Activated T-cell treated with anti-CD3 and anti-CD28 coated beads, Interleukin-2, amount 50 U/mL, for 72 hours (primary cell): ENCODE results near the gene SP7. TPM values are rescaled to one million over a fixed set of nuclear protein-coding genes. Genes with fewer than 3 reads are reported as not detected.

Experiments
- ATAC-seq, 2 donors: fragments of 150-1000 bp; cut with Tn5 transposase; replicated peaks in 1 of 2; 2 replicates each; pipeline ENCODE4 v1.10.0; 2021; ENCODE audit warnings: moderate library complexity in 2 of 2, mild to moderate bottlenecking in 1 of 2
- DNase-seq, 2 donors: peaks; one replicate each; pipeline ENCODE4 v3.0.0; 2021 to 2022; ENCODE audit warnings: mixed read lengths in 1 of 2
- H3K27ac Mint-ChIP-seq: one replicate; pipeline ENCODE4 v1.8.0; 2022; ENCODE audit warnings: mild to moderate bottlenecking, moderate library complexity, mixed read lengths
- H3K27me3 Mint-ChIP-seq: one replicate; pipeline ENCODE4 v1.8.0; 2022; ENCODE audit warnings: low read depth, mixed read lengths
- H3K36me3 Mint-ChIP-seq, 2 donors: one replicate each; pipeline ENCODE4 v1.8.0; 2022; ENCODE audit warnings: mixed read lengths in 2 of 2, mild to moderate bottlenecking in 1 of 2; ENCODE audit not compliant: insufficient read depth in 2 of 2
- H3K4me1 Mint-ChIP-seq: one replicate; pipeline ENCODE4 v1.8.0; 2022; ENCODE audit warnings: low read depth, mixed read lengths
- H3K4me3 Mint-ChIP-seq, 2 donors: one replicate each; pipeline ENCODE4 v1.8.0; 2022; ENCODE audit warnings: mild to moderate bottlenecking in 2 of 2, mixed read lengths in 2 of 2, moderate library complexity in 2 of 2
- H3K9me3 Mint-ChIP-seq, 2 donors: one replicate each; pipeline ENCODE4 v1.8.0; 2022; ENCODE audit warnings: mixed read lengths in 2 of 2
- total RNA-seq, 2 donors: library from RNA; stranded (reverse); gene quantifications; one replicate each; pipeline ENCODE4 v1.2.3, GENCODE V29; 2022

SP7 gene
- total RNA-seq, 2 donors from 2014 or later = not detected

- peak overlapping the region; percentile 93 to 97 for H3K4me3 Mint-ChIP-seq
- no peak for ATAC-seq
- no peaks in the 10 kb centered on the region for H3K27me3 Mint-ChIP-seq
- H3K36me3 Mint-ChIP-seq = peaks cover 0 to 3% of the 10 kb centered on the region in 2 donors
- no peak overlapping the region for H3K27ac Mint-ChIP-seq
- DNase-seq = peak; percentile 45 to 59
- H3K4me1 Mint-ChIP-seq = peaks cover 36% of the 10 kb centered on the region
- H3K9me3 Mint-ChIP-seq = no peaks in the 10 kb centered on the region
These were observed 10.6 kb downstream of the SP7 start for GRCh38 chr12:53325511-53326061.

GRCh38 chr12:53324779-53325510, 11.2 kb downstream of the SP7 start:
- H3K27me3 Mint-ChIP-seq = no peaks in the 10 kb centered on the region
- H3K4me1 Mint-ChIP-seq = peaks cover 42% of the 10 kb centered on the region
- ATAC-seq (peak; percentile 78 to 79), DNase-seq (peak; percentile 94 to 95)
- peaks cover 2 to 3% of the 10 kb centered on the region in 2 donors for H3K36me3 Mint-ChIP-seq
- no peaks in the 10 kb centered on the region for H3K9me3 Mint-ChIP-seq
- peak overlapping the region; percentile 91 for H3K27ac Mint-ChIP-seq
- H3K4me3 Mint-ChIP-seq = peak overlapping the region; percentile 93 to 97

- ATAC-seq = peak; percentile 29 to 38
- peaks cover 3 to 4% of the 10 kb centered on the region in 2 donors for H3K36me3 Mint-ChIP-seq
- peak; percentile 69 to 73 for DNase-seq
- H3K27ac Mint-ChIP-seq = peak overlapping the region; percentile 91
- H3K4me3 Mint-ChIP-seq = peak overlapping the region; percentile 93 to 97
- peaks cover 49% of the 10 kb centered on the region for H3K4me1 Mint-ChIP-seq
- no peaks in the 10 kb centered on the region for H3K9me3 Mint-ChIP-seq
- H3K27me3 Mint-ChIP-seq = no peaks in the 10 kb centered on the region
These were observed 11.9 kb downstream of the SP7 start for GRCh38 chr12:53324113-53324778.

- Mint-ChIP-seq H3K9me3 (no peaks in the 10 kb centered on the region), H3K27me3 (no peaks in the 10 kb centered on the region), H3K4me3 (peak overlapping the region; percentile 92 to 93), H3K27ac (peak overlapping the region; percentile 87), H3K36me3 (peaks cover 6 to 17% of the 10 kb centered on the region in 2 donors), H3K4me1 (peaks cover 54% of the 10 kb centered on the region)
- no peak for DNase-seq
- no peak for ATAC-seq
These were observed 15.6 kb downstream of the SP7 start for GRCh38 chr12:53320352-53321195.

- H3K9me3 Mint-ChIP-seq = no peaks in the 10 kb centered on the region
- ATAC-seq = no peak
- no peak overlapping the region for H3K27ac Mint-ChIP-seq
- no peaks in the 10 kb centered on the region for H3K27me3 Mint-ChIP-seq
- peaks cover 5 to 26% of the 10 kb centered on the region in 2 donors for H3K36me3 Mint-ChIP-seq
- peaks cover 6% of the 10 kb centered on the region for H3K4me1 Mint-ChIP-seq
- DNase-seq = no peak
- H3K4me3 Mint-ChIP-seq = no peak overlapping the region
These were observed 22.2 kb downstream of the SP7 start for GRCh38 chr12:53313996-53314395.

- Mint-ChIP-seq H3K36me3 (peaks cover 2 to 5% of the 10 kb centered on the region in 2 donors), H3K4me3 (no peak overlapping the region), H3K27ac (peak overlapping the region; percentile 7), H3K27me3 (no peaks in the 10 kb centered on the region), H3K9me3 (no peaks in the 10 kb centered on the region), H3K4me1 (no peaks in the 10 kb centered on the region)
- DNase-seq = no peak
- no peak for ATAC-seq
These were observed 27.9 kb downstream of the SP7 start for GRCh38 chr12:53308276-53308675.

- Mint-ChIP-seq H3K4me1 (peaks cover 12% of the 10 kb centered on the region), H3K36me3 (peaks cover 5 to 10% of the 10 kb centered on the region in 2 donors), H3K4me3 (no peak overlapping the region), H3K27me3 (no peaks in the 10 kb centered on the region), H3K27ac (peak overlapping the region; percentile 8), H3K9me3 (no peaks in the 10 kb centered on the region)
- DNase-seq = no peak
- ATAC-seq = no peak
These were observed 29.3 kb downstream of the SP7 start for GRCh38 chr12:53306826-53307225.

- ATAC-seq = no peak
These were observed 33.3 kb downstream of the SP7 start for GRCh38 chr12:53302903-53303302.

GRCh38 chr12:53300187-53300586, 36.0 kb downstream of the SP7 start:
- no peak for ATAC-seq
- Mint-ChIP-seq H3K9me3 (no peaks in the 10 kb centered on the region), H3K4me1 (peaks cover 74% of the 10 kb centered on the region)

More at GRCh38 chr12:53302903-53303302, 33.3 kb downstream of the SP7 start:
- peak overlapping the region; percentile 45 for H3K27ac Mint-ChIP-seq
- H3K4me3 Mint-ChIP-seq = peak overlapping the region in 1 of 2 donors; percentile 16
- H3K27me3 Mint-ChIP-seq = no peaks in the 10 kb centered on the region
- peaks cover 18 to 25% of the 10 kb centered on the region in 2 donors for H3K36me3 Mint-ChIP-seq
- DNase-seq = no peak
- peaks cover 47% of the 10 kb centered on the region for H3K4me1 Mint-ChIP-seq
- no peaks in the 10 kb centered on the region for H3K9me3 Mint-ChIP-seq

GRCh38 chr12:53299454-53300180, 36.5 kb downstream of the SP7 start, which contains the start of gene MYG1:
Gene MYG1 (plus strand): TSS chr12:53299695. CDS start chr12:53299738, 43 bp downstream.
- peak; percentile 78 to 81 for ATAC-seq
- Mint-ChIP-seq H3K4me1 (peaks cover 79% of the 10 kb centered on the region), H3K4me3 (peak within 1 kb of the TSS; percentile 89 to 93), H3K36me3 (peaks cover 20 to 31% of the 10 kb centered on the region in 2 donors), H3K27ac (peak within 1 kb of the TSS; percentile 97), H3K9me3 (no peaks in the 10 kb centered on the region), H3K27me3 (no peaks in the 10 kb centered on the region)
- peak; percentile 87 to 89 for DNase-seq

More at GRCh38 chr12:53300187-53300586, 36.0 kb downstream of the SP7 start:
- Mint-ChIP-seq H3K4me3 (peak overlapping the region; percentile 89 to 93), H3K36me3 (peaks cover 20 to 31% of the 10 kb centered on the region in 2 donors), H3K27ac (peak overlapping the region; percentile 91), H3K27me3 (no peaks in the 10 kb centered on the region)
- DNase-seq = peak in 1 of 2 donors; percentile 26

GRCh38 chr12:53299101-53299453, 37.1 kb downstream of the SP7 start:
- peak overlapping the region; percentile 97 for H3K27ac Mint-ChIP-seq
- H3K4me1 Mint-ChIP-seq = peaks cover 80% of the 10 kb centered on the region
- DNase-seq = peak; percentile 55 to 64
- no peaks in the 10 kb centered on the region for H3K27me3 Mint-ChIP-seq
- peaks cover 20 to 31% of the 10 kb centered on the region in 2 donors for H3K36me3 Mint-ChIP-seq
- ATAC-seq = peak; percentile 44 to 52
- peak overlapping the region; percentile 89 to 93 for H3K4me3 Mint-ChIP-seq
- H3K9me3 Mint-ChIP-seq = no peaks in the 10 kb centered on the region

- peaks cover 80% of the 10 kb centered on the region for H3K4me1 Mint-ChIP-seq
- peaks cover 20 to 35% of the 10 kb centered on the region in 2 donors for H3K36me3 Mint-ChIP-seq
- no peaks in the 10 kb centered on the region for H3K27me3 Mint-ChIP-seq
- no peaks in the 10 kb centered on the region for H3K9me3 Mint-ChIP-seq
- H3K4me3 Mint-ChIP-seq = peak overlapping the region in 1 of 2 donors; percentile 19
- ATAC-seq (no peak), DNase-seq (no peak)
- peak overlapping the region; percentile 35 for H3K27ac Mint-ChIP-seq
These were observed 38.0 kb downstream of the SP7 start for GRCh38 chr12:53298164-53298563.
